CMK (cell line): ENCODE data around the gene C1S.
"Not testable (repeated sequence)": the region's sequence is repeated elsewhere in the genome, so short reads cannot be mapped to it uniquely, and the experiment has no call there.

Source experiments
- DNase-seq: peaks from one replicate; pipeline ENCODE4 v3.0.0-alpha.2; 2010; ENCODE audit warnings: low read depth

Gene C1S

DNA sequence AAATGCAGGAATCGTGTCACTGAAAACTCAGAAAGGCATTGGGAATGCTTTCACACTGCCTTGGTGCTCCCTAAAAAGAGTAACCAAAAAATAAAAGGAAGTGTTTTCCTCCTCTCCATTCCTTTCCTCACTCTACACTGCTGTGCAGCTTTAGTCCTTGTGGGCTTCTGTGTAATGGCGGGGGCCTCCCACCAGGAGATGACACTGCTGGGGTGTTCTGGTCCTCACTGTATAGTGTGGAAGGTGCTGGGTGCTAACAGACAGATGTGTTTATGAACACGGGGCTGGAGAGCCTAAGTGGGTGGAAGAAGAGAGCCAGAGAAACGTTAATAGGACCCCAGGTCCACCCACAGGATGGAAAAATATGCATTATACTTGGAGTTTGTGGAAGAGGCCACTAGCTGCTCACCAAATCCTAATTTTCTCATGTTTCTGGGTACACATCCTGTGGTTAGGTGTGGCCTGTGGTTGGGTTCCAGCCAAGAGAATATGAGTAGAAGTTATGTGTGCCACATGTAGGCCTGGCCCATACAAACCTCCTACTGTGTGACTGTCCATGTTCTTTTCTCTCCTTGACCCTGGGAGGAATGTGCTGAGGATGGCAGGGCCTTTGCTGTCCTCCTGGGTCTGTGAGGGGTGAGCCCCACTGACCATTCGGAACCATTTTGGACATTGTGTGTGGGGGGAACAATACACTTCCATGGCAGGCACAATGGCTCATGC is 14.0 kb upstream of the C1S start:
- no peak for DNase-seq

DNA sequence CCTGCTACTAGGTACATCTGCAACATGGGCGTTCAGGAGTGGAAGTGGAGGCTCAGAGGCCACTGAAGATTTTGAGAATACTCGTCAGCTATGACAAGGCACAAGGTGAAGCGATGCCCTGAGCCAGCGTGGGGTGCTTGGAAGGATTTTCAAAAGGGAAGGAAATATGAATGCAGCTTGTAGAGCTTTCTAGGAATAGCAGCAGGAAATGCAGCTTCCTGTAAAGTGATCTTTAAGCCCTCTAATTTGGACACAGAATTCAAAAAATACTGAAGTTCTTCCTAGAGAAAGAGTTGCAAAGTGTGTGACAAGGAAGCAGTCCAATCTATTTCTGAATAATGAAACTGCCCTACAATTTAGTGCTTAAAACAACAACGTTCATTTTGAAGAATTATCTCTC is 13.2 kb upstream of the C1S start:
- no peak for DNase-seq

DNA sequence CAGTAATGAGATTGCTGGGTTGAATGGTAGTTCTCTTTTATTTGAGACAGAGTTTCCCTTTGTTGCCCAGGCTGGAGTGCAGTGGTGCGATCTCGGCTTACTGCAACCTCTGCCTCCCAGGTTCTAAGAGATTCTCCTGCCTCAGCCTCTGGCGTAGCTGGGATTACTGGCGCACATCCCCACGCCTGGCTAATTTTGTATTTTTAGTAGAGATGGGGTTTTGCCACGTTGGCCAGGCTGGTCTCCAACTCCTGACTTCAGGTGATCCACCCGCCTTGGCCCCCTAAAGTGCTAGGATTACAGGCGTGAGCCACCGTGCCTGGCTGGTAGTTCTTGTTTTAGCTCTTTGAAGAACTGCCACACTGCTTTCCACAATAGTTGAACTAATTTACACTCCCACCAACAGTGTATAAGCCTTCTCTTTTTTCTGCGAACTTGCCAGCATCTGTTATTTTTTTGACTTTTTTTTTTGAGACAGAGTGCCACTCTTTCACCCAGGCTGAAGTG is 11.0 kb upstream of the C1S start:
- not testable (repeated sequence) for DNase-seq

DNA sequence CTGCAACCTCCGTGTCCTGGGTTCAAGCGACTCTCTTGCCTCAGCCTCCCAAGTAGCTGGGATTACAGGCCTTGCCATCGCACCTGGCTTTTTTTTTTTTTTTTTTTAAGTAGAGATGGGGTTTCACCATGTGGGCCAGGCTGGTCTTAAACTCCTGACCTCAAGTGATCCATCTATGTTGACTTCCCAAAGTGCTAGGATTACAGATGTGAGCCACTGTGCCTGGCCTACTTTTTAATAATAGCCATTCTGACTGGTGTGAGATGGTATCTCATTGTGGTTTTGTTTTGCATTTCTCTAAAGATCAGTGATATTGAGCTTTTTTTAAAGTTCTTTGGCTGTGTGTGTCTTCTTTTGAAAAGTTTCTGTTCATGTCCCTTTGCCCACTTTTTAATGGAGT is 10.5 kb upstream of the C1S start:
- not testable (repeated sequence) for DNase-seq

DNA sequence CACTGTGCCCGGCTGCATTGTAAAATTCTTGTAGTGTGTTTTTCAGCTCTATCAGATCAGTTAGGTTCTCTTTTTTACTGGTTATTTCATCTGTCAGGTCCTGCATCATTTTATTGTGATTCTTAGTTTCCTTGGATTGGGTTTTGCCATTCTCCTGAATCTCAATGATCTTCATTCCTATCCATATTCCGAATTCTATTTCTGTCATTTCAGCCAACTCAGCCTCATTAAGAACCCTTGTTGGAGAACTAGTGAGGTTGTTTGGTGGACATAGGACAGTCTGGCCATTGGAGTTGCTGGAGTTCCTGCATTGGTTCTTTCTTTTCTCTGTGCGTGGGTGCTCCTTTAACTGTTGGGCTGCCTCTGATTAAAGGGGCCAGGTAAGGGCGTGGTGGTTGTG is 5.6 kb upstream of the C1S start:
- no peak for DNase-seq

DNA sequence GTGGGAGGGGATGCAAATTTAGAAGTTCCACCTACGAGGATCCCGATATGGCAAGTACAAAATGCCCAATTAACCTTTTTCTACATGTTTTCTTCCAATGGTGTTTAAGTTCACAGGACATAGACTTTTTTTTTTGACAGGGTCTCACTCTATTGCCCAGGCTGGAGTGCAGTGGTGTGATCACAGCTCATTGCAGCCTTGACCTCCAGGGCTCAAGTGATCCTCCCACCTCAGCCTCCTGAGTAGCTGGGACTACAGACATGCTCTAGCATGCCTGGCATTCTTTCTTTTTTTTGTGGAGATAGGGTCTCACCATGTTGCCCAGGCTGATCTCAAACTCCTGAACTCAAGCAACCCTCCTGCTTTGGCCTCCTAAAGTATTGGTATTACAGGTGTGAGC is 4.8 kb upstream of the C1S start:
- not testable (repeated sequence) for DNase-seq

DNA sequence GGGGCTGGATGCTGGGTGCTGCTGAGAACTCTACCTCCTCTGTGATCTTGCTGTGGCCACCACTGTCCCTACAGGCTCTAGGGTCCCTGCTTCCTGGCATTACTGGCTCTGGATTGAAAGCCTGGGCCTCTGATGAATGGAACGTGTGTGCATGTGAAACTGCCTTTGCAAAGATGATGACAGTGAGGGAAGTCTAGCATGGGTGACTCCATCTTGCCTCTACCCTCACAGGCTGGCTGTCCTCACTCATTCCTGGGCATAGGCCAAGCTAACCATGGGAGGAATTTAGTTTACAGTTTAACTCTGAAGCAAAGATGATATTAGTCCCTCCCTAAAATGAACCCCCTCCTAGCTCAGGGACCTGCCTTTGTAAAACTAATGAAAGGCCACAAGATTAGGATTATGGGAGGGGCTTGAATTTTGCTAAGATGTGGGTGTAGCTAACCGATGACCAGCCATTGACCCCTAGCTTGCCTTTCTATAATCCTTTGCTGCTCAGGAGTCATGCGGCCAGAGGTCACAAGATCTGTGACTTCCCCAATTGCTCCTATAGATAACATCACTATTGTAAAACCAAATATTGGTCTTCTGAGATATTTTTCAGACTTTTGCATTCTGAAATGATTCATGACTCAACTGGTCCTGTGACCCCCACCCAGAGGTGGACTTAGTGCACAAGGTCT is 2.2 kb upstream of the C1S start:
- no peak for DNase-seq

DNA sequence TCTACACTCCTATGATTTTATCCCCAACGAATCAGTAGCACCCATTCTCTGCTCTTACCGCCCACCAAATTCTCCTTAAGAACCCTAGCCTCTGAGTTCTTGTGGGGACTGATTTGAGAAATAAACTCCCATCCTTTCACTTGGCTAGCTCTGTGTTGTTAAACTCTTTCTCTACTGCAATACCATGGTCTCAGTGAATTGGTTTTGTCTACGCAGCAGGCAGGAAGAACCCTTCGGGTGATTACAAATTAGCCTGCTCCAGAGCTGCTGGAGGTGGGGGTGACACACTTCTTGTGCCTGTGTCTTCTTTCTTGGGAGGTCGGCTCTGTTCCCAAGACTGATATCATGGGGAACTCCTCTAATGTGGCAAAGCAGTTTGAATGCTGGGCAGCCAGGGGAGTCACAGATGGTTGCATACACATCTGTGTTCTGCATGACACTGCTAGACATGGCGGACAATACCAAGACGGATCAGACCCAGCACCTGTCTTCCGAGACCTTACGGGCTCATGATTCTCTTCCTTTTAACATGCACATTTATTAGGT is 1.6 kb upstream of the C1S start:
- no peak for DNase-seq

DNA sequence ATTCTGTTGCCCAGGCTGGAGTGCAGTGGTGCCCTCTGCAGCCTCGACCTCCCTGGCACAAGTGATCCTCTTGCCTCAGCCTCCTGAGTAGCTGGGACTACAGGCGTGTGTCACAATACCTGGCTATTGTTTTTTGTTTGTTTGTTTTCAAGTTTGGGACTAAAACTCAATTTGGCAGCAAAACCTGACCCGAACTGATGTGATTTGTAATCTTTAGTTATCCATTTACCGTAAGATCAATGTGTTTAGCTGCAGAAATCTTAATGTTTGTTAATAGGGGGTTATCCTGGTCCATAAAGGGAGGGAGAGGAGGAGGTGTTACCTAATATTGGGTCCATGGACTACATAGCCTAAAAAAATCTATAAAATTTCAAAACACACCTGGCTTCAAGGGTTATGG is 738 bp upstream of the C1S start:
- DNase-seq, result no peak

DNA sequence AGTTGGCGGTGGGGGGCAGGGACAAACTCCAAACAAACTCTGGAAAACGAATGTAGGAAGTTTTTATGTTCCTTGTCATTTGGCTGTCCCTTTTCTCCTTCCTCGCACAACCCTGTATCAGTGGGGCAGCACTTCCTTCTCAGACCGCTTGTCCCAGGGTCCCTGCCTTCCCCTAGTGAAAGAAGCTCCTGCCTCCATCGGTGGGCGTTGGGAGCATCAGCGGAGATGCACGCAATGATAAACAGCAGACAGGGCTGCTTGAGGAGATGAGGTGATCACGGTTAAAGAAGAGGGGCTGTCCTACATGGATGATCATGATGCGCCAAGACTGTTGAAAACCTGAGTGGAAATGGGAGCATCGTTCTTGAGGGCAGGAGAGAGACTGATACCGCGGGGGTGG is 620 bp downstream of the C1S start:
- DNase-seq, result no peak

DNA sequence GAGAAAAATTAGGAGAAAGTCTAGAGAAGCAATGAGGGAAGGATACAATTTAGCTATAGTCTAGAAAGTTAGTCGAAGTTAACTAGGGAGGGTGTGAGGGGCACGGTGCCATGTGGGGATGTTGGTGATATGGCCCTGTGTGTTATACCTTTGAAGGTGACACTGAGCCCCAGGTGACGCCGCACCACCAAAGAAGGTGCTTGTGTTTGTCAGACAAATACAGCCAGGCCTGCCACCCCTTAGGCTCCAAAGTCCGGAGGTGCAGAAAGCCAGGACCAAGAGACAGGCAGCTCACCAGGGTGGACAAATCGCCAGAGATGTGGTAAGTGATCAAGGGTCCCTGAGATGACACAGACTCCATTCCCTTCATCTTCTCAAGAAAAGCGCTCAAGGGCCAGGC is 1.1 kb downstream of the C1S start:
- DNase-seq, result no peak

DNA sequence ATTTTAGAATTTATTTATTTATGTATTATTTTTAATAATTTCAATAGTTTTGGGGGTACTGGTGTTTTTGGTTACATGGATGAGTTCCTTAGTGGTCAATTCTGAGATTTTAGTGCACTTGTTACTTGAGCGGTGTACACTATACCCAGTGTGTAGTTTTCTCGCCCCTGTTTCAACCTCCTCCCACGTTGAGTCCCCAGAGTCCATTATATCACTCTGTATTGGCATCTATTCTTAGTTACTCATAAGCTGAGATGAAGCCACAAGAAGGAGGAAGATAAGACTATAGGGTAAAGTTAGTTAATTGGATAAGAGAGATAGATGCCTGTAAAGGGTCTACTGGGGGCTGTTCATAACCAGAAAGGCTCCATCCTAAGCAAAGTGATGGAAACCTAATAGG is 4.0 kb downstream of the C1S start:
- DNase-seq, result no peak

DNA sequence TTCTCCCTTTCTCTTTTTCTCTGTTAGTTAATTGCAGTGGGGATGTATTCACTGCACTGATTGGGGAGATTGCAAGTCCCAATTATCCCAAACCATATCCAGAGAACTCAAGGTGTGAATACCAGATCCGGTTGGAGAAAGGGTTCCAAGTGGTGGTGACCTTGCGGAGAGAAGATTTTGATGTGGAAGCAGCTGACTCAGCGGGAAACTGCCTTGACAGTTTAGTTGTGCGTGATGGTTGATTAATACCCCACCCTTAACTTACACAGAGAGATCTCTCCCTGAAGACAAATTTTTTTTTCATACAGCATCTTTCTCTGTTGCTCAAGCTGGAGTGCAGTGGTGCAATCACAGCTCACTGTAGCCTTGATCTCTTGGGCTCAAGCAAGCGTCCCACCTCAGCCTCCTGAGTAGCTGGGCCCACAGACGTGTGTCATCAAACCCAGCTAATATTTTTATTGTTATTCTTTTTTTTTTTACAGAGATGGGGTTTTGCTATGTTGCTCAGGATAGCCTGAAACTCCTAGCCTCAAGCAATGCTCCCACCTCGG is 4.6 kb downstream of the C1S start:
- DNase-seq, result no peak

DNA sequence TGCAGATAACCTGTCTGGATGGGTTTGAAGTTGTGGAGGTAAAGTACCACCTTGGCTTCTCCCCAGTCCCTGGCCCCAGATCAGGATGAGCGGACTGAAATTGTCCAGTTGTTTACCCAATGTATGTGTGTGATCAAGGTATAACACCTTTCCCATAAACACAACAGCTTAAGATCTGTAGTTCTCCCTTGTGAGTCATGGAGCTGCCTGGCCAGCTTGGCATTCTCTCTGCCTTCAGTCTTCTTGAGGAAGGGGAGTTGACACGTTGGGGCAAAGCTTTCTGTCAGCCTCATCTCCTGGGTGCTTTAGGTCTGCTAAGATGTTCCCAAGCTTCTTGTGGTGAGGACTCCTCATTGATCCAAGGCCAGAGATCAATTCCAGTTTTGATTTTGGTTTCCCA is 6.1 kb downstream of the C1S start:
- no peak for DNase-seq

DNA sequence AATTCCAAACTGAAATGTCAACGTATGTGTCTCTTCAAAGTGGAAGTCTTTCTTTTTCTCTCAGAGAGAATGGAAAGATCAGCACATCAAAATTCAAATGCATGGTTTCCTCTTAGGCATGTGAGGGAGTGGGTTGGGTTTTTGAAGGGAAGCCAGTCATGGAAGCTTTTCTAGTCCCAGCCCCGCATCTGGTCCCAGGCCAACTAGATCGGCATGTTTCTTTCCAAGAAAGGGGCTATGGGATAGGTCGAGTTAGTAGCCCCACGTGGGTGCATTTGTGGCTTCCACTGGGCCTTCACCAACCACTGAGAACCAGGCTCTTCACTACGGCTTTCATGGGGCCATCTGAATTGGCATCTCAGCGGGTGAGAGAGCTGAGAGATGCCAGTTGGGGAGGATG is 6.6 kb downstream of the C1S start:
- DNase-seq, result no peak

DNA sequence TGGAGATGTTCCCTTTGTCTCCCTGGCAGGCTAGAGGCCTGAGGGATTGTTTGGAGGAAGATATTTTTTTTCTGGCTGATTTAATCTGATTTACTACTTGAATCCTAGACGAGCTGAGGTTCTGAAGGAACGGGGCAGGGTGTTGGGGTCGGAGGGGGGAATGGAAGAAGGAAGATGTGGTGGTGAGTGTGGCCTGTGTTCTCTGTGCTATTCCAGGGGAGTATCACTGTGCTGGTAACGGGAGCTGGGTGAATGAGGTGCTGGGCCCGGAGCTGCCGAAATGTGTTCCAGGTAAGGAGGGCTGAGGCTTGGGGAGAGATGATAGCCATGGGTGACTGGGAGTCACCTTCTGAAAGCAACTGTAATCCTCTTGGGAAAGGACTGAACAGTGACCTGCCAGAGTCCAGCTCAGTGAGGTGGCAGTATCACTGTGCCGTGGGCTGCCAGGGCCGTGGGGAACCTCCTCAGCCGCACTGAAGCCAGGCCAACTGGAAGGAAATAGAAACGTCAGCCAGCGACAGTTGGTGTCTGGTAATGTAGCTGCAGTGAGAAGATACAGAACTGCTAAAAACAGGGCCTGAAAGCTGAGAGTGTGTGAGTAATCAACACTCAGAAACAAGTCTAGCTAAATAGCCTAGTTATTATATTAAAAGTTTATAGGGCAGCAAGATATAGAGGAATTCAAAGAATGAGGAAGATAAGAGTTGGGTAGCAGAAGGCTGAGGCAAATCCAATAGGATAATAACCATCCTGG is 7.9 kb downstream of the C1S start:
- DNase-seq, result no peak

DNA sequence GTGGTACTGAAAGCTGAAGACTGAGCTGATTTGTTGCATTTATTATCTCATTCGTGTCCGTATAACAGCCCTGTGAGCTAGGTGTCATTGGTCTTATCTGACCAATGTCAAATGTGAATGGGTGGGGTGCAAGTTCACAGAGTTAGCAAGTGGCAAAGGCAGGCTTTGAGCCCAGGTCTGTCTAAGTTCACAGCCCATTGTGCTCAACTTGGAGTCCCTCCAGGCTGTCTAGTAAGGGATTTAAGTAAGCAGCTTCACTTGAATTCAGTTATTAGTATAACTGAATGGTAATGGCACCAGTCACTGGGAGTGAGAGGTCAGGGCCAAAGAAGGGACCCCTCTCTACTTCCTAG is 8.5 kb downstream of the C1S start:
- no peak for DNase-seq

DNA sequence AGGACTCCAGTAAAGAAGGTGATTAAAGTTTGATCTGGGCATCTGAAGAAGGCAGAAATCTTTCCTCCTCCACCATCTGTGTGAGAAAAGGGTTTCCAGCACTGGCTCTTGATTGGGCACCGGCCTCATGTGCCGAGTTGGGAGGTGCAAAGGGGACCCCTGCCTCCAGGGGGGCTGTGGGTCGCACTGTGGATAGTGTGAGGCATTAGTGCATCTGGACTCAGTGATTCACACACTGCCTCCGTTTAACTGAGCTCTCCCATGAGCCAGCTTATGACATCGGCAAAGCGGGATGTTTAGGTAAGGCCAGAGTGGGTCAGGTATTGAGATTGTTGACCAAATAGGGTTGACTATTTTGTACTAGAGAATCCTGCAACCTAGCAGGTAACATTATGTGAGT is 8.9 kb downstream of the C1S start:
- no peak for DNase-seq

DNA sequence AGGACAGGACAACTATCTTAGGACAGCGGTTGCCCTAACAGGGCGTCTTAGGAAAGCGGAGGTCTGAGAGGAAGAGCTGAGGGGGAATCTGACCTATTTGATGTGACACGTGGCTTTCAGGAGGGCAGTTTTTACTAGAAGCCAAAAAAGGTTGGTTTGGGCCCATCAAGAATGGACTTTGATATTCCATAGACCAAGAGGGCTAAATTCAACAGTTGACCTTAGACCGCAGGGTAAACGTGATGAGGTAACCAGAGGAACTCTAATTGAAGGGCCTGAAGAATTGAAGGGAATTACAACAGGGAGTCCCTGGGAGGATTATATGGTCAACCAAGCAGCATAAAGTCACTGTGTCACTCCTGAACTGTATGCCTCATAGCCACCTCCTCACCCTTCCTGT is 11.5 kb downstream of the C1S start:
- DNase-seq, result no peak

DNA sequence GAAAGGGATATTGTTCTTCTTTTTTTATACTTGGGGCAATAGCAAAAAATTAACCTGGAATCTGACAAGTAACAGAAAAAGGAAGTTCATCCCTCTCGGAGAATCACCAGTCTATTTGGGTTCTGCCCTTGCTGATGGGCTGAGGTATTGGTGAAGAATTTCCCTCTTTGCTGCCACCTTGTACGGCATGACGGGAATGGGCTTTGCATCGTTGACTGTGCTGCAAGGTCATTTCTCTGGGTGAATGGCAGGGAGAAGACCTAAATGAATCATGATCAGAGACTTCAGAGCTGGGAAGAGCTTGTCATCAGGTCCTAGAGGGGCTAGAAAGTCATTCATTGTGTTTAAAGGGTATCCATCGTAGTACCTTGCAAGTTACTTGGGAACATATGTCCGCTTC is 12.0 kb downstream of the C1S start:
- DNase-seq, result no peak

DNA sequence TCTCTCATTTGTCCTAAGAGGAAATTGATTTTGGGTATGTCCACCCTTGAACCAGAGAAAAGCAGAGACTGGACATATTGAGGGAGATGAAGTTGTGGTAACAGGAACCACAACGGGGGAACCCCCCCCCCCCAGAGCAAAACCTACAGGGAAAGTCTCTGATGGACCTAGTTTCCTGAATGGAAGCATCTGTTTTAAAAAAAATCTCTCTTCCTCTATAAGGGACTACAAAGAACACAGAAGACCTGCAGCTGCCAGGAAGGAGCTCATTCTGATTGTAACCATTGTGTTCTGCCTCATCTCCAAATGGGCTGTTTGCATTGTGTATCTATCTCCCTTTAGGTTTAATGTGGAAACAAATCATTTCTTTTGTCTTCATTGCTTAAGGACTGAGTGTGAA is 13.4 kb downstream of the C1S start:
- DNase-seq, result no peak

DNA sequence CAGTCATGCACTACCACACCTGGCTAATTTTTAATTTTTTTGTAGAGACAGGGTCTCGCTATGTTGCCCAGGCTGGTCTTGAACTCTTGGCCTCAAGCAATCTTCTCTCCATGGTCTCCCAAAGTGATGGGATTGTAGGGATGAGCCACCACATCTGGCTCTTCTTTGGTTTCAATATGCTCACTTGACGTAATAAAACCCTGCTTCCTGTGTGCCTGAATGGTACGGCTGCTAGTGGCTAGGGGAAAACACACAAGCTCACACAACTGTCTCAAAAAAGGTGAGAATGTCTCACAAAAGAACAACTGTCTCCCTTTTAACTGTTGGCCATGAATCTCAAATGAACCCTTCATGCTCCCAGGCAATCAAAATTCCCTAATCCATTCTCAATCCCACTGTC is 15.0 kb downstream of the C1S start:
- no peak for DNase-seq

DNA sequence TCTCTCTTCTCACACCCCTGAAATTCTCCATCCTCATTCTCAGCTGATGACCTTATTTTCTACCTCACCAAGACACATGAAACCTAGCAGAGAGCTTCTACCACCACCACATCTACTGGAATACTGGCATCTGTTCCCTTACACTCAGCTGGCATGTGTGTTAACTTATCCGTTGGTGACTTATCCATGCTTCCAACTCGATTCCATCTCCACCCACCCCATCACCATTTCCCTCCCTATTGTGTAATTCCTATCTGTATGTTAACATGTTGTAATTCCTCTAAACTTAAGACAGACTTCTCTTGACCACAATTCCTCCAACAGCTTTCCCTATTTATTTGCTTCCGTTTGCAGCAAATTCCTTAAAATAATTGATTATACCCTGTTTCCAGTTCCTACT is 15.4 kb downstream of the C1S start:
- no peak for DNase-seq
